Stimulated activated memory B cell treated with anti-CD40 and anti-IgM and Interleukin-4, amounts not matched to agents 10 μg/mL and 1 μg/mL and 100 μg/mL, for 72 hours (primary cell): ENCODE data around the gene MTMR1.

ENCODE experiments used
- ATAC-seq: fragments of 150-1000 bp; cut with Tn5 transposase; 2 replicates; pipeline ENCODE4 v1.10.0; 2021
- H3K27ac Mint-ChIP-seq: one replicate; pipeline ENCODE4 v1.8.0; 2022; ENCODE audit warnings: mild to moderate bottlenecking, mixed read lengths
- H3K27me3 Mint-ChIP-seq: one replicate; pipeline ENCODE4 v1.8.0; 2022; ENCODE audit warnings: mixed read lengths
- H3K36me3 Mint-ChIP-seq: one replicate; pipeline ENCODE4 v1.8.0; 2022; ENCODE audit warnings: mixed read lengths
- H3K4me1 Mint-ChIP-seq: one replicate; pipeline ENCODE4 v1.8.0; 2022; ENCODE audit warnings: mixed read lengths
- H3K4me3 Mint-ChIP-seq: one replicate; pipeline ENCODE4 v1.8.0; 2022; ENCODE audit warnings: mild to moderate bottlenecking, moderate library complexity, mixed read lengths
- H3K9me3 Mint-ChIP-seq: one replicate; pipeline ENCODE4 v1.8.0; 2022; ENCODE audit warnings: mixed read lengths

The MTMR1 gene

GRCh38 chrX:150692831-150693724, at the start of gene MTMR1:
Gene MTMR1, plus strand, starts transcription at chrX:150693396. Its CDS starts 135 bp downstream, at chrX:150693531.
- peaks cover 43% of the 10 kb centered on the region for H3K4me1 Mint-ChIP-seq
- no peaks in the 10 kb centered on the region for H3K9me3 Mint-ChIP-seq
- peak within 1 kb of the TSS; percentile 82 for H3K4me3 Mint-ChIP-seq
- peak within 1 kb of the TSS; percentile 77 for H3K27ac Mint-ChIP-seq
- peak; percentile 84 for ATAC-seq
- H3K36me3 Mint-ChIP-seq, result peaks cover 10% of the 10 kb centered on the region
- no peaks in the 10 kb centered on the region for H3K27me3 Mint-ChIP-seq

DNA sequence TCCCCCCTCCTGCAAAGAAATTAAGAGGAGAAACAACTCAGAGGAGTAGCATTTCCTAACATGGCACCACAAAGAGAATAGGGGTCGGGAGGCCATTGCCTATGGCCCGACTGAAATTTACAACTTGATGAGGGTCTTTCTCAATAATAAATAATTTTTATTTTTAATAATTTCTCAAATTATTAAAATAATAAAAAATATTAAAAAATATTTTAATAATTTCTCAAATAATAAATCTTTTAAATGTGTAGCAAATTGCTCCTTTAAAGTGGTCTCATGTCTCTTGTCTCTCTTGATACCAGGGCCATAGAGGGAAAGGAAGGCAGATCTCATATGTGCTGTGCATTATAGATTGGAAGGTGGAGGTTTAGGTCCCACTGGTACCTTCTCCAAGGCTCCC, 49.2 kb upstream of the MTMR1 start:
- no peaks in the 10 kb centered on the region for H3K27me3 Mint-ChIP-seq
- no peak overlapping the region for H3K4me3 Mint-ChIP-seq
- H3K4me1 Mint-ChIP-seq, result no peaks in the 10 kb centered on the region
- ATAC-seq, result no peak
- peaks cover 6% of the 10 kb centered on the region for H3K36me3 Mint-ChIP-seq
- H3K9me3 Mint-ChIP-seq, result no peaks in the 10 kb centered on the region
- no peak overlapping the region for H3K27ac Mint-ChIP-seq

GRCh38 chrX:150644422-150644821, 48.8 kb upstream of the MTMR1 start:
- Mint-ChIP-seq H3K27ac (no peak overlapping the region), H3K4me1 (no peaks in the 10 kb centered on the region), H3K27me3 (no peaks in the 10 kb centered on the region), H3K9me3 (no peaks in the 10 kb centered on the region), H3K4me3 (no peak overlapping the region), H3K36me3 (peaks cover 10% of the 10 kb centered on the region)
- ATAC-seq, result no peak

GRCh38 chrX:150647331-150647730, 45.9 kb upstream of the MTMR1 start:
- Mint-ChIP-seq H3K27ac (no peak overlapping the region), H3K9me3 (no peaks in the 10 kb centered on the region), H3K4me3 (no peak overlapping the region), H3K36me3 (peaks cover 27% of the 10 kb centered on the region), H3K4me1 (no peaks in the 10 kb centered on the region), H3K27me3 (no peaks in the 10 kb centered on the region)
- no peak for ATAC-seq

DNA sequence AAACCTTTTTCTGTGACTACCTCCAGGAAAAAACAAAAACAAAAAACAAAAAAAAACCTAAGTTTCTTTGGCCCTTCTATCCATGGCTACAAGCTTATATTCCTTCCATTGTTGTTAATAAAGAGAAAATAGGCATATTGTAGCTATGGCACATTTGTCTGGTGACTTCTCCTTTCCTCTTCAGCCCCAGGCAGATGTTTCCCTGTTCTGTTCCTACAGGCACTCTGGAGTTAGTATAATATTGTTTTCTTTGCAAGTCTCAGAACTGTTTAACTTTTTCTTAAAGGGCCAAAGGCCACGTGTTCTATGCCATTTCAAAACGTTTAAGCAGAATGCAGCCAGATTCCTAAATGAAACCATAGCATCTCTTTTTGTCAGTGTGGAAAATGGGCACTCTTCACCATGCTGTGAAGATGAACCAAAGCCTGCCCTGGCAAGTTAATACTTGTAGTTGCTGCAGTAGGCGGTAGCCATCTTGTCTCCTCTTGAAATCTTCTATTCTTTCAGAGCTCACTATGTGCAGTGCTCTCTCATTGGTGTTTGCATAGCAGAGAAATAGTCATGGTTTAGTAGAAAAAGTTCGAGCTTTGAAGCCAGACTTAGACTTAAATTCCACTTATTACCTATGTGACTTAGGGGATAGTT, 44.8 kb upstream of the MTMR1 start:
- Mint-ChIP-seq H3K27me3 (no peaks in the 10 kb centered on the region), H3K4me1 (no peaks in the 10 kb centered on the region), H3K27ac (no peak overlapping the region)

GRCh38 chrX:150649096-150649870, 43.9 kb upstream of the MTMR1 start:
- Mint-ChIP-seq H3K4me3 (no peak overlapping the region), H3K36me3 (peaks cover 27% of the 10 kb centered on the region), H3K4me1 (no peaks in the 10 kb centered on the region), H3K27me3 (no peaks in the 10 kb centered on the region), H3K9me3 (no peaks in the 10 kb centered on the region), H3K27ac (peak overlapping the region; percentile 25)
- no peak for ATAC-seq

More for the DNA sequence above, 44.8 kb upstream of the MTMR1 start:
- Mint-ChIP-seq H3K36me3 (peaks cover 27% of the 10 kb centered on the region), H3K4me3 (no peak overlapping the region), H3K9me3 (no peaks in the 10 kb centered on the region)
- no peak for ATAC-seq

- no peaks in the 10 kb centered on the region for H3K4me1 Mint-ChIP-seq
- no peaks in the 10 kb centered on the region for H3K27me3 Mint-ChIP-seq
- no peak overlapping the region for H3K4me3 Mint-ChIP-seq
- no peak for ATAC-seq
- peaks cover 21% of the 10 kb centered on the region for H3K36me3 Mint-ChIP-seq
- H3K9me3 Mint-ChIP-seq, result no peaks in the 10 kb centered on the region
- H3K27ac Mint-ChIP-seq, result peak overlapping the region; percentile 18
Observed at GRCh38 chrX:150651906-150652305, 41.3 kb upstream of the MTMR1 start.

- H3K4me1 Mint-ChIP-seq, result no peaks in the 10 kb centered on the region
- peaks cover 17% of the 10 kb centered on the region for H3K36me3 Mint-ChIP-seq
- no peak overlapping the region for H3K4me3 Mint-ChIP-seq
- H3K27me3 Mint-ChIP-seq, result no peaks in the 10 kb centered on the region
- no peak overlapping the region for H3K27ac Mint-ChIP-seq
- ATAC-seq, result no peak
- H3K9me3 Mint-ChIP-seq, result no peaks in the 10 kb centered on the region
Observed at GRCh38 chrX:150655788-150656187, 37.4 kb upstream of the MTMR1 start.

DNA sequence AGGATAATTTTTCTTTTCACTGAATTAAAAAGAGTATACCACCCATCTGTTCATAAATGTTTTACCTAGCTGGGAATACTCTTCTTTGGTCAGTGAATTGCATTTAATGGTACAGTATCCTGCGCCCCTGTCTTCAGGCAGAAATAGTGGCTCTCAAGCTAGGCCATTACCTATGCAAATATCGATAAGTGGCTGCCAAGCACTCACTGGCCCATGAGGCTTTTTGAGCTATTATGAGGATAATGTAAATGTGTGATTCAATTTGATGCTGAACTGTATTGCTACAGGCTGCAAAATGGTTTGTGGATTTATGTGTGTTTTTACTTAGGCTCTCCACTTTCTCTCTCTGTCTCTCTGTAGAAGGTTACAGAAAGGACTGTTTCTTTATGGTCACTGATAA, 30.1 kb upstream of the MTMR1 start:
- Mint-ChIP-seq H3K4me1 (no peaks in the 10 kb centered on the region), H3K27ac (no peak overlapping the region), H3K9me3 (peaks cover 3% of the 10 kb centered on the region), H3K27me3 (no peaks in the 10 kb centered on the region), H3K4me3 (no peak overlapping the region), H3K36me3 (peaks cover 33% of the 10 kb centered on the region)
- ATAC-seq, result no peak

GRCh38 chrX:150664290-150664689, 28.9 kb upstream of the MTMR1 start:
- no peak overlapping the region for H3K4me3 Mint-ChIP-seq
- peaks cover 3% of the 10 kb centered on the region for H3K9me3 Mint-ChIP-seq
- no peaks in the 10 kb centered on the region for H3K4me1 Mint-ChIP-seq
- H3K36me3 Mint-ChIP-seq, result peaks cover 33% of the 10 kb centered on the region
- no peaks in the 10 kb centered on the region for H3K27me3 Mint-ChIP-seq
- ATAC-seq, result no peak
- H3K27ac Mint-ChIP-seq, result no peak overlapping the region

GRCh38 chrX:150676221-150676620, 17.0 kb upstream of the MTMR1 start:
- no peaks in the 10 kb centered on the region for H3K4me1 Mint-ChIP-seq
- H3K36me3 Mint-ChIP-seq, result no peaks in the 10 kb centered on the region
- H3K27ac Mint-ChIP-seq, result no peak overlapping the region
- no peak overlapping the region for H3K4me3 Mint-ChIP-seq
- H3K9me3 Mint-ChIP-seq, result no peaks in the 10 kb centered on the region
- H3K27me3 Mint-ChIP-seq, result no peaks in the 10 kb centered on the region
- no peak for ATAC-seq

DNA sequence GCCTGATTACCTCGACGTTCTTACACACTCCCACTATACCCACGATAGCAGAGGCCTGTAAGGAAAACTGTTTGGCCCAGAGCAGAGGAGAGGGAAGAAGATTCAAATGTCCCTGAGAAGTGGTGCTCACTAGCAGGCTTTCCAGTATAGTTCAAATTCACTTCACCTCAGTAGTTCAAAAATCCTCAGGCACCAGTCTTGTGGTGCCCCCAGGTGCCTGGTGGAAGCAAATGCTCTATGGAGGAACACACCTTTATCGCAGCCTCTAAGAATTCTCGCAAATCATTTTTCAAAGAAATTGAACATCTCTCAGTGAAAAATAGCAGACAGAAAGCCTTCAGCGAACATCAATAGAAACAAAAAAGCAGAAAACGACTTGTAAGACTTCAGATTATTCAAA, 12.2 kb upstream of the MTMR1 start:
- H3K27me3 Mint-ChIP-seq, result no peaks in the 10 kb centered on the region
- H3K27ac Mint-ChIP-seq, result no peak overlapping the region
- H3K9me3 Mint-ChIP-seq, result no peaks in the 10 kb centered on the region
- no peaks in the 10 kb centered on the region for H3K36me3 Mint-ChIP-seq
- no peak overlapping the region for H3K4me3 Mint-ChIP-seq
- ATAC-seq, result no peak
- peaks cover 5% of the 10 kb centered on the region for H3K4me1 Mint-ChIP-seq

DNA sequence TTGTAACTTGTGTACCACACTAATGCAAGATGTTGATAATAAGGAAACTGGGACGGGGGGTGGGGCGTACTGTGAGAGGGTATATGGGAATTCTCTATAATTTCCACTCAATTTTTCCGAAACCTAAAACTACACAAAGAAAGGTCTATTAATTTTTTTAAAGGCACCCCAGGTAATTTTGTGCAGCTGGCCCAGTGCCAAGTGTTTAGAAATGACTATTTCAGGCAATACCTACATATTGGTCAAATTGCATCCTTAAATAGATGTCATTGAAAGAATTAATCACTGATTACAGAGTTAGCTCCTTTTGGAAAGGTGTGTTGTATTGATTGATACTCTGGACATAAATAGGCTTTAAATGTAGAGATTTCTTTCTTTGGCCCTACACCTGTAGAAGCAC, 10.1 kb upstream of the MTMR1 start:
- Mint-ChIP-seq H3K9me3 (no peaks in the 10 kb centered on the region), H3K4me3 (no peak overlapping the region), H3K4me1 (peaks cover 6% of the 10 kb centered on the region), H3K36me3 (no peaks in the 10 kb centered on the region), H3K27ac (no peak overlapping the region), H3K27me3 (no peaks in the 10 kb centered on the region)
- no peak for ATAC-seq

DNA sequence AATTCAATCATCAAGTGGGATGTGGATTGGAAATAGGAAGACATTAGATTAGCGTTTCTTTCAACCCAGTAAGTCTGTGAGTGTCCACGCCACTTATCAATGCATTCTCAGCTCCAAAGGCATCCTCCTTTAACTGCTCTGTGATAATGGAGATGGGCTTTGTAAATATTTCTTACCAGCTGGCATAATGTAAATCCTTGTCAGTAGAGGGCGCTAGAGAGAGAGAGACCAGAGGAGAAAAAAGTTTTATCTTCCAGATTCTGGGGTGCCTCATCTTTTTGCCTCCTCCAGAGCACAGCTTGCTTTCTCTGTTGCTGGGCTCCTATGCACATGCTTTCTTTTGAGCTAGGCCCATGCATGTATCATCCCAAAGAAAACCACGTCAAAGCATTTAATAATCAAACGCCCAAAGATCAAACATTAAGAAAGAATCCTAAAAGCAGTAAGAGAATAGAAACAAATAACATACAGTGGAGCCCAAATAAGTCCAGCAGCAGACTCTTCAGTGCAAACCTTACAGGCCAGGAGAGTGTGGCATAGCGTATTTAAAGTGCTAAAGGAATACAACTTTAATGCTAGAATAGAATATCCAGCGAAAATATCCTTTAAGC, 9.6 kb upstream of the MTMR1 start:
- Mint-ChIP-seq H3K9me3 (no peaks in the 10 kb centered on the region), H3K27ac (no peak overlapping the region), H3K4me1 (peaks cover 11% of the 10 kb centered on the region), H3K27me3 (no peaks in the 10 kb centered on the region), H3K4me3 (no peak overlapping the region), H3K36me3 (no peaks in the 10 kb centered on the region)
- ATAC-seq, result no peak

DNA sequence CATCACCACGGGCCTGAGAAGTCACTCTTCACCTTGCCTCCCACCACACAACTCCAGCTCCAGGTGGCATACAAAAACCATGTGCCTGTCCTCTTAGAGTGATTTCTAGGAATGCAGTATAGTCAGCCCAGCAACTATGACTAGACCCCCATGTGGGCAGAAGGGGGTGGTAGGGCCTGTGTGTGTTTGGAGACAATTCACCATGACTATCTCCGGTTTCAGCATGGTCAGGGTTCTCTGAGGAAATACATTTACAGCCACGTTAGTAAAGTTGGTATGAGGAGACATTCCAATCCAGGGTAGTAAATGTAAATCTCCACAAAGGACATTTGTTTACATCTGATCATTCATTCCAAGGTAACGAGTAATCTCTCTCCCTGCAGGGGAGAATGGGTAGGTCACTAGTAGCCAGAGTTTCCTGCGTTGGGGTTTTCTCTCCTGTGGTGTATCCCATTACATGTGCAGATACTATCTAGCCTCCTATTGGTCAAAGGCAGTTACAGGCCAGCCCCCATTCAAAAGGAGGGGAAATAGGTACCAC, 4.2 kb upstream of the MTMR1 start:
- Mint-ChIP-seq H3K9me3 (no peaks in the 10 kb centered on the region), H3K27ac (peak overlapping the region; percentile 32), H3K27me3 (no peaks in the 10 kb centered on the region), H3K36me3 (no peaks in the 10 kb centered on the region), H3K4me1 (peaks cover 16% of the 10 kb centered on the region), H3K4me3 (no peak overlapping the region)
- no peak for ATAC-seq
